GM19099 (cell line): ENCODE results near the gene TMEM131.

Experiments used
- POLR2A ChIP-seq: IDR thresholded peaks from 3 replicates; pipeline ENCODE4 v1.6.1; 2011; ENCODE audit warnings: low read depth; ENCODE audit not compliant: insufficient read length; ENCODE audit errors: extremely low read depth

Gene TMEM131

GRCh38 chr2:97758131-97758705 is 237.5 kb downstream of the TMEM131 start:
- TF ChIP-seq POLR2A, result no peak

- no peak for TF ChIP-seq POLR2A
These were observed 238.7 kb downstream of the TMEM131 start for GRCh38 chr2:97757062-97757461.

- no peak for TF ChIP-seq POLR2A
These were observed 240.3 kb downstream of the TMEM131 start for GRCh38 chr2:97755491-97755890.

GRCh38 chr2:97754690-97755346 is 240.9 kb downstream of the TMEM131 start:
- no peak for TF ChIP-seq POLR2A

- no peak for TF ChIP-seq POLR2A
These were observed 243.1 kb downstream of the TMEM131 start for GRCh38 chr2:97752342-97753334.

GRCh38 chr2:97751752-97752151 is 244.0 kb downstream of the TMEM131 start:
- TF ChIP-seq POLR2A, result no peak

- no peak for TF ChIP-seq POLR2A
These were observed 245.7 kb downstream of the TMEM131 start for GRCh38 chr2:97750017-97750416.

- TF ChIP-seq POLR2A, result no peak
These were observed 246.2 kb downstream of the TMEM131 start for GRCh38 chr2:97749581-97749980.

GRCh38 chr2:97747716-97748115 is 248.0 kb downstream of the TMEM131 start:
- no peak for TF ChIP-seq POLR2A

- TF ChIP-seq POLR2A, result no peak
These were observed 248.5 kb downstream of the TMEM131 start for GRCh38 chr2:97747285-97747684.

GRCh38 chr2:97745474-97746174 is 250.1 kb downstream of the TMEM131 start:
- no peak for TF ChIP-seq POLR2A

GRCh38 chr2:97743913-97744312 is 251.8 kb downstream of the TMEM131 start:
- no peak for TF ChIP-seq POLR2A

GRCh38 chr2:97742381-97742847 is 253.3 kb downstream of the TMEM131 start:
- TF ChIP-seq POLR2A, result no peak

- TF ChIP-seq POLR2A, result no peak
These were observed 254.1 kb downstream of the TMEM131 start for GRCh38 chr2:97741686-97742085.

- TF ChIP-seq POLR2A, result no peak
These were observed 254.5 kb downstream of the TMEM131 start for GRCh38 chr2:97741251-97741650.

GRCh38 chr2:97740590-97741182 is 255.1 kb downstream of the TMEM131 start:
- no peak for TF ChIP-seq POLR2A
